HG02678 (cell line): Measurements from ENCODE around the gene SGMS1.
"Not testable (repeated sequence)": the region's sequence is repeated elsewhere in the genome, so short reads cannot be mapped to it uniquely, and the experiment has no call there.

Experiments used
- ATAC-seq: cut with Tn5 transposase; IDR thresholded peaks from one replicate; pipeline ENCODE4 v1.9.1; 2021; ENCODE audit warnings: mild to moderate bottlenecking, moderate library complexity; ENCODE audit not compliant: unreplicated experiment

Gene SGMS1

GRCh38 chr10:50355693-50356480 lies 267.9 kb downstream of the SGMS1 start:
- ATAC-seq: not testable (repeated sequence)

DNA sequence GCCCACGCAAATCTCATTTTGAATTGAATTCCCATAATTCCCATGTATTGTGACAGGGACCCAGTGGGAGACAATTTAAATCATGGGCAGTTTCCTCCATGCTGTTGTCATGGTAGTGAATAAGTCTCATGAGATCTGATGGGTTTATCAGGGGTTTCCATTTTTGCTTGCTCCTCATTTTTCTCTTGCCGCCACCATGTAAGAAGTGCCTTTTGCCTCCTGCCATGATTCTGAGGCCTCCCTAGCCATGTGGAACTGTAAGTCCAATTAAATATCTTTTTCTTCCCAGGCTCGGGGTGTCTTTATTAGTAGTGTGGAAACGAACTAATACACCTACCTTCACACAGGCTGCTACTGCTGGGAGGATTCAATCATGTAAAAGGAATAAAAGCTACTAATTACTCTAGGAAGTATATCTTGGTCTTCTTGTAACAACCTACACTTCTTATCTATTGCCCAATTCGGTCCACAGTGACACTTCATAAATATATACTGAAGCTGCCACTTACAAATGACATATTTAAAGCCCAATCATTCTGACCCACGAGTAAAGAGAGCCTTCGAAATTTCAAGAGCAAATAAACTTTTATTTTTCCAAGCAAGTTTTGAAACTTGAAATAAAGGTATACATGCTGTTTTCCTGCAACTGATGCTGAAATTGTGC lies 272.1 kb downstream of the SGMS1 start:
- no peak for ATAC-seq

GRCh38 chr10:50350366-50350765 lies 273.4 kb downstream of the SGMS1 start:
- ATAC-seq: no peak

DNA sequence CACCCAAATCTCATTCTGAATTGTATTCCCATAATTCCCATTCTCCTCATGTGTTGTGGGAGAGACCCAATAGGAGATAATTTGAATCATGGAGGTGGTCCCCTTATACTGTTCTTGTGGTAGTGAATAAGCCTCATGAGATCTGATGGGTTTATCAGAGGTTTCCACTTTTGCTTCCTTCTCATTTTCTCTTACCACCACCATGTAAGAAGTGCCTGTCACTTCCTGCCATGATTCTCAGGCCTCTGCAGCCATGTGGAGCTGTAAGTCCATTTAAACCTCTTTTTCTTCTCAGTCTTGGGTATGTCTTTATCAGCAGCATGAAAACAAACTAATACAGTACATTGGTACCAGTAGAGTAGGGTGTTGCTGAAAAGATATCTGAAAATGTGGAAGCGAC lies 274.2 kb downstream of the SGMS1 start:
- no peak for ATAC-seq

DNA sequence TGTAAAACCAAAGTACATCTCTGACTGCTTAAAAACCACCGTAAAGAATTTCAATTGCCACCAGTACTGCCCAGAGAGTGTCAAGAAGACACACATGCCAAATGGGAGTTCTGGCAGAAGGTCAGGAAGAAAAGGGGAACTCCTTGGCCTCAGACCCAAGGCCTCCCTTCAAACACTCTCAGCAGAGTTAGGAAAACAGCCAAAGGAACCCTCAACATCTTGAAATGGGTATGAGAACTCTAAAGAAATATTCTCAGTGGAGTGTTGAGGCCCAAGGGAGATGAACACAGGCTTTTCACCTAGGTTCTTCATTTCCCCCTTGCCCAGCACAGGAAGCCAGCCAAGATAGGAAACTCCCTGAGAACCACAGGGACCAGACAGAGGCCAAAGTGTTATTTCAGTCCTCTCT lies 276.4 kb downstream of the SGMS1 start:
- peak; percentile 90 for ATAC-seq

- peak; percentile 11 for ATAC-seq
Observed at GRCh38 chr10:50346942-50347341, 276.8 kb downstream of the SGMS1 start.

DNA sequence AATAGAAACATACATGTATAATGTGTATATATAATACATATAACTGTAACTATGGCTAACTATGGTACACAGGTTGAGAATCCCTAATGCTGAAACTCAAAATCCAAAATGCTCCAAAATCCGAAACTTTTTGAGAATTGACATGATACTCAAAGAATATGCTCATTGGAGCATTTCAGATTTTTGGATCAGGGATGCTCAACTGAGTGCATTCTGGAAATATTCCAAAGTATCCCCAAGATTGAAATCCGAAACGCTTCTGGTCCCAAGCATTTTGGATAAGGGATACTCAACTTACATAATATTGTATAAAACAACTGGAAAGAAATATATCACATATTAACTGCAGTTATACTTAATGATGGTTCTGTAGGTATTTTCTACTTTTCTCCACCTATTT lies 278.2 kb downstream of the SGMS1 start:
- ATAC-seq: no peak

DNA sequence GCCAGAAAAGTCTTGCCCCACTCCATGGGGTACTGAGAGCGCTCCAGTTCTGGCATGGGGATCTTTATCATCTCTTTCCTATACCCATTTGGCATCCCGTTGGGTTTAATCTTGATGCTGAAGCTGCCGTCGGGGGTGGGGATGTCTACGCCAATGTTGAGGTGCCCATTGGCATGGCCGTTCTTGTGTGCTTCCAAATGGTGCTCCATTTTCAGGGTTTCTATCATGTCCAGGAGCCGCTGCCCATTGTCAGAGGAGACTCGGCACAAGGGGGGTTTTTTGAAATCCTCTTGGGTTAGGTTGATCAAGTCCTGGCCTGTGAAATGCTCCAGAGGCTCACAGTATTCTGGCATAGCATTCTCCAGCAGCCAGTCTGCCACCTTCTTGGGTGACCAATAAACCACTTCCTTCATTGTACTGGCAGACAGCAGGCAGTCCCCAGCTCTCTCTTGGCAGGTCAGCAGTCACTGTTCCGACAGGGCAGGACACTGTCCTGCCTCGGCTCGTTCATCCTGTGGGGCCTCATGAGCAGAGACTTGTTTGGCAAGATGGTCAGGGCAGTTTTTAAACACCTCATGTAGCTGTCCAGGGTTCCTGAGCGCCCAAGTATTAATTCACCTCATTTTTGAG lies 279.9 kb downstream of the SGMS1 start:
- ATAC-seq: no peak

DNA sequence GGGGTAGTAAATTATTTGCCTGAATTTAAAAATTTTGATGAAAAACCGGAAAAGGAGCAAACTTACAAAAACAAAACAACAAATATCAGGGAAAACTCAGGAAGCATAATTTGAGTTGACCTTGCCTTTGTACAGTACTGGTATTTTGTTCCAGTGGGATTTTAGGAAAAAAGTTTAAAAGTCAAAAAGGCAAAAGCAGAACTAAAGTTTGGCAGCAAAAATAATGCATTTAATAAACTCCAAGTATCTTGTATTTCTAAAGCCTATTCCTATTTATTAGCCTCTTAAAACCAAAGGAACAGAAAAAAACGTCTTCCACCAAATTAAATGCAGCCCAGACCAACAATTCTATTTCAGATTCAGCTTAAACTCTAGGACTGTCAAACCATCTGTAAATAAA lies 281.8 kb downstream of the SGMS1 start:
- no peak for ATAC-seq

DNA sequence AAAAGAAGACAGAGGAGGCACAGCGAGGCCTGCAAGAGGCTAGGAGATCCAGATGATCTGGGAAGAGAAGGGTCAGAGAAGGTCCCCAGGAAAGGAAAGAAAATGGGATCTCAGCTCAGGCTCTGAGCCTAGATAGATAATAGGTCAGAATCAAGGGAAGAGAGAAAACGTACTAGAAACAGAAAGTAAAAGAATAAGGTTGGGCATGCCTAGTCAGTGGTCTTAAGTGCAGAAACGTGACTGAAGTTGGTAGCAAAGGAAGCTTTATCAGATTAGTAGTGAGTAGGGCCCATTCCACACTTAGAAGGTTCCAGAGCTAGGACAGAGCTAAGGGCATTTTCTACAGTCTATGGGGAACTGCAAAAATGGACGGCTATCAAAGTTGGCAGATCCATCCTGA lies 287.6 kb downstream of the SGMS1 start:
- ATAC-seq: no peak

GRCh38 chr10:50335397-50335796 lies 288.4 kb downstream of the SGMS1 start:
- no peak for ATAC-seq

DNA sequence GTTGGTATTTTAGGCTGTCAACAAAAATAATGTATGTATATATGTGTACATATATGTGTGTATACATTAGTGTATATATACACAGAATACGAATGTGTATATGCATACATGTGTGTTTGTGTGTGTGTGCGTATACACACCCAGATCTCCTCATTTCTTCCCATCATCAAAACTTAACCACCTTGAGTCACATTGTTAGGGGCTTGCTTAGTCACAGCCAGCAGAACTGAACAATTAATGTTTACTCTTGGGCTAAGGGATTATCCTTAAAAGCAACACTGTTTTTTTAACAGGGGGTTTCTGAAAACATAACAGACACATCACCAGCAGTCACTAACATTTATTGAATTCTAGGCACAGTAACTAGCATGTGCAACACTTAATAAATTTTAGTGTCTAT lies 289.5 kb downstream of the SGMS1 start:
- no peak for ATAC-seq

DNA sequence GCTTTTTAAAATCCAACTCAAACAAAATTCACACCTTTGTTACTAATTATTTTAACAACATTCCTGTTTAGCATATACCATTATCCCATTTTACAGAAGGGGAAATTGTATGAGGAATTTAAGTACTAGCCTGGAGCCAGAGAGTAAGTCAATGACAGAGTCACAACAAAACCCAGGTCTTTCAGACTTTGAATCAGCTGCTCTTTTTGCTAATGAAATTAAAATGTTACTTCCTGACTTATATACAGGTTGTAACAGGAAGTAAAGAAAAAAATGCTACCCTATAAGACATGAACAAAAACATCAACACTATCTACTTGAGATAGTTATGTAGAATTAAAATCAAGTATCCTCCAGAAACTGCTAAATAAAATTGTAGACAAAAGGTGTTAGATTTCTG lies 289.9 kb downstream of the SGMS1 start:
- no peak for ATAC-seq

DNA sequence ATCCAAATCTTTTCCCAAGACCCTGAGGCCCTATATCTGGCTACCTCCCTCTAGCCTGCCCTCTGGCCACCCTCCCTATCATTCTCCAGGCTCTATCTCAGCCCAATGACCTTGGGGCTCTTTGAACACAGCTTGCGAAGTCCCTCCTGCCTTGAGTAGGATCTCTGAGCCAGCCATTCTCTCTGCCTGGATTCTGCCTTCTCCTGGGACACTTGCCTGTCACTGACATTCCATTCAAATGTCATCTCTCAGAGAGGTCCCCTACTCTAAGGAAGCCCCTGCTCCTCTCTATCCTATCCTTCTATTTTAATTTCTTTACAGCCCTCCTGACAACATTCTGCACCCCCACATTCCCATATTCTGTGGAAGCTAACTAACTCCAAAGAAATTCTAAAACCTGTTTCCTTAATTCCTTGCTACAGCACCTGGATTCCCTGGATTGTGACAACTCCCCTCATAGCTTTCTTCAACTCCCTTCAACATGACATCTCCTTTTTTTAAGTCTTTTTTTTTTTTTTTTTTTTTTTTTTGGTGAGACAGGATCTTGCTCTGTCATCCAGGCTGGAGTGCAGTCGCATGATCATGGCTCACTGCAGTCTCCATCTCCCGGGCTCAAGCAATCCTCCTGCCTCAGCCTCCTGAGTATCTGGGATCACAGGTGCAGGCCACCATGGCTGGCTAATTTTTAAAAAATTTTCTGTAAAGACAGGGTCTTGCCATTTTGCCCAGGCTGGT lies 291.5 kb downstream of the SGMS1 start:
- no peak for ATAC-seq

GRCh38 chr10:50331486-50331885 lies 292.3 kb downstream of the SGMS1 start:
- no peak for ATAC-seq

- no peak for ATAC-seq
Observed at GRCh38 chr10:50326757-50327701, 296.7 kb downstream of the SGMS1 start.

DNA sequence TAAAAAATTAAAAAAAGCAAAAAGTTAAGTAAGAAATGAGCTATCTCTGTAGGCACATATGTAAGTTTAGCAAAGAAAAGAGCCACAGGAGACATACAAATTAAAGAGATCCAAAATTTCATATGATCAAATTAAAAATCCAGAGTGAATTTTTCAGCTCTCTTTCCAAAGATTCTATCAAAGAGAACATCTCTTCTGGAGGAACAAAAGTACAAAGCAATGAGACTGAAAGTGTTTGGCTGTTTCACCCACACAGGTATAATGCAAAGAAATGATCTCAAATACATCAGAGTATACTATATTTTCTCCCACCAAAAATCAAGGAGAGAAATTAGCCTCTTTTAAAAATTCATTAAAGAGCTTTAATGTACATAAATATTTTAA lies 297.6 kb downstream of the SGMS1 start:
- no peak for ATAC-seq

DNA sequence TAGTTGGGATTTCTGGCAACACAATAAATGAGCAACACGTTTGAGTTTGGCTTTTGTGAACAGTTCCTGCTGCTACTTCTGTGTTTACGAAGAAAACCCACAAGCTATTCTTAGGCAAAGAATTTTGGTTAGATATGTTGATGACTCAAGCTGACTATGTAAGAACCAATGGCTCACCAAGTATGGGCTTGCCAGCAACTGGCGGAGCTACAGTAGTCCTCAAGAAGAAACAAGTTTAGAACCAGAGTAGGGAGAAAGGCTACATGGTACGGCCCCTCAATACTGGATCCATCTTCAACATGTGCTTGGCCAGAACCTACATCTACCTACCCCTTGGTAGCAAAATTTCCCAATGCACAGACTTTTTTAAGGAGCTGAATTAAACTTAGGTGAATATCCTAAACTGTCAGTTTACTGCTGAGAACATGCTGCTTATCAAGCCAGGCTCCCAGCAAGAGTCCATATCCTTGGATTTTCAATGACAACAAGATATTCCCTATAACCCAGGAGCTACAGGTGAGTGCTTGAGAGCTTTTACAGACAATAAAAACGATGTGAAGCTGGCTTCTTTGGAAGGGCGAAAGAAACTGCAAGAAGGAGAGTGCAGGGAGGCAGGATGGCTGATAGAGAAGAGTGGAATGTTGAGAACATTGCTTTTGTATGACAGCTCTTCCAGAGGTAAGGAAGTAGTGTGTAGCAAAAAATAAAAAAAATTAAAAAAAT lies 298.1 kb downstream of the SGMS1 start:
- peak; percentile 68 for ATAC-seq

- ATAC-seq: no peak
Observed at GRCh38 chr10:50324680-50325393, 298.9 kb downstream of the SGMS1 start.
